ENCODE measurements around the gene RBFOX2.

- TF ChIP-seq CTCF (conservative IDR thresholded peaks at IDR 0.05 in 1 of 2, IDR thresholded peaks at IDR 0.05 in 1 of 2; ENCODE audit: low read depth in 1 of 2, low read length in 2 of 2) (no peak), EZH2 (IDR thresholded peaks at IDR 0.05; ENCODE audit: low read length, missing control alignments) (no peak)
Measured at GRCh38 chr22:35873426-35873825, 155.2 kb downstream of the RBFOX2 start.

All from fibroblast of lung (primary cell).